ENCODE data around the gene HYLS1.
"Not testable (repeated sequence)": the region's sequence is repeated elsewhere in the genome, so short reads cannot be mapped to it uniquely, and the experiment has no call there.

HYLS1 gene

GRCh38 chr11:125903711-125904659 is 16.5 kb downstream of the HYLS1 start, which contains the start of gene DDX25:
TSS of gene DDX25 (plus strand) at chr11:125904508. CDS start at chr11:125904518, 10 bp downstream.
- DNase-seq = no peak

- DNase-seq = no peak
Measured at GRCh38 chr11:125904678-125905077, 17.2 kb downstream of the HYLS1 start.

- DNase-seq = no peak
Measured at GRCh38 chr11:125910226-125910849, 22.9 kb downstream of the HYLS1 start.

- DNase-seq = not testable (repeated sequence)
Measured at GRCh38 chr11:125914601-125915000, 27.1 kb downstream of the HYLS1 start.

GRCh38 chr11:125916683-125917347 is 29.3 kb downstream of the HYLS1 start:
- DNase-seq = no peak

GRCh38 chr11:125918140-125918840 is 30.8 kb downstream of the HYLS1 start:
- DNase-seq = no peak

- DNase-seq = no peak
Measured at GRCh38 chr11:125921042-125921441, 33.6 kb downstream of the HYLS1 start.

- no peak for DNase-seq
Measured at GRCh38 chr11:125922156-125922555, 34.7 kb downstream of the HYLS1 start.

- DNase-seq = peak; percentile 38
Measured at GRCh38 chr11:125923012-125923579, 35.6 kb downstream of the HYLS1 start.

- no peak for DNase-seq
Measured at GRCh38 chr11:125923633-125924032, 36.2 kb downstream of the HYLS1 start.

- no peak for DNase-seq
Measured at GRCh38 chr11:125924384-125925007, 37.0 kb downstream of the HYLS1 start.

- DNase-seq = no peak
Measured at GRCh38 chr11:125925247-125925740, 37.8 kb downstream of the HYLS1 start.

GRCh38 chr11:125925804-125926203 is 38.3 kb downstream of the HYLS1 start:
- no peak for DNase-seq

- no peak for DNase-seq
Measured at GRCh38 chr11:125926682-125927081, 39.2 kb downstream of the HYLS1 start.

- DNase-seq = no peak
Measured at GRCh38 chr11:125929445-125930075, 42.1 kb downstream of the HYLS1 start.

GRCh38 chr11:125930076-125930450 is 42.6 kb downstream of the HYLS1 start:
- DNase-seq = no peak

GRCh38 chr11:125931116-125931515 is 43.6 kb downstream of the HYLS1 start:
- DNase-seq = no peak

- no peak for DNase-seq
Measured at GRCh38 chr11:125931668-125932067, 44.2 kb downstream of the HYLS1 start.

- DNase-seq = no peak
Measured at GRCh38 chr11:125932301-125932700, 44.8 kb downstream of the HYLS1 start.

GRCh38 chr11:125933030-125933813 is 45.8 kb downstream of the HYLS1 start:
- no peak for DNase-seq

Data from CD4-positive, alpha-beta T cell treated with Interferon gamma for 1 hour (primary cell).